Astrocyte of the hippocampus (primary cell): Measurements from ENCODE around the gene EVA1C.
"Not testable (repeated sequence)": the region's sequence is repeated elsewhere in the genome, so short reads cannot be mapped to it uniquely, and the experiment has no call there.

ENCODE experiments used
- DNase-seq: peaks from one replicate; pipeline ENCODE4 v3.0.0; 2011; ENCODE audit warnings: low read depth, low spot score

The EVA1C gene

DNA sequence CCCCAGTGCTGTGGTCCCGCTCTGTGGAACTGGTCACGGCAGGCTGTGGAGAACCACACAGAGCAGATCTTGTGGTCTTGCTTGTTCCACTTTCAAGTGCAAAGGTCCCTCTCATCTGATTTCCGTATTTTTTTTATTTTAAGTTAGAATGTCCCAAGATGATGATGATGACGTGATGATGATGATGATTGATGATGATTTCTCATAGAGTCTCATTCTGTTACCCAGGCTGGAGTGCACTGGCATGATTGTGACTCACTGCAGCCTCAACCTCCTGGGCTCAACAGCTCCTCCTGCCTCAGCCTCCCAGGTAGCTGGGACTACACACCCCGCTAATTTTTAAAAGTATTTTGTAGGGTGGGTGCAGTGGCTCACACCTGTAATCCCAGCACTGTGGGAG, 12.2 kb downstream of the EVA1C start:
- no peak for DNase-seq

DNA sequence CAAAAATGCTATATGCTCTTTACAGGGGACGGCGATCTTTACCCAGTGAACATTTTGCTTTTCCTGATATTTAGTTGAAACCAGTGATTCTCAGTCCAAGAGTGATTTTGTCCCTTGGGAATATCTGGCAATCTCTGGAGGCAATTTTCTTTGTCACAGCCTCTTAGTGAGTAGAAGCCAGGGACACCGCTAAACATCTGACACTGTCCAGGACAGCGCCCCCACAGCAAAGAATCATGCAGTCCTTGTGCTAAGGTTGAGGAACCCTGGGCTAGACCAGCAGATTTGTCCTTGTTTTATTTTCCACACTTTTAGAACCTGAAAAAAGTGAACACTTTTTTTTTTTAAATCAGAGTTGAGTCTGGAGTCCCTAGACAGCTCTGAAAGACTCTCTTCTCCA, 13.1 kb downstream of the EVA1C start:
- no peak for DNase-seq

DNA sequence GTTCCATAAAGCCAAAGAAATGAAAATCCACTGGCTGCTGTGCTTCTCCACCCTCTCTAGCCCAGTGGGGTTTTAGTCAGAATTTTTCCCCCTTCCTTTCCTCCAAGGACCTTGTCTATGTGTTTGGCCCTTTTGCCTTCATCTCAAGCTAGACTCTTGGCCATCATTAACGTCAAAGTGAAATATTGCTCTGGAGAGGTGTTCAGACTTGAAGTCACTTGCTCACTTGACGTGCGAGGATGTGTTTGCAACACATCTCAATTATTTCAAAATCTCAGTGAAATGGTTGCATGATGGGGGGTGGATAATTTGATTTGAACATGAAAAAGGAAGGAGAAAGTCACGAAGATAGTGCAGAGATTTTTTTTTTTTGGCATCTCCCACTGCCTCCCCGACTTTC, 13.6 kb downstream of the EVA1C start:
- no peak for DNase-seq

DNA sequence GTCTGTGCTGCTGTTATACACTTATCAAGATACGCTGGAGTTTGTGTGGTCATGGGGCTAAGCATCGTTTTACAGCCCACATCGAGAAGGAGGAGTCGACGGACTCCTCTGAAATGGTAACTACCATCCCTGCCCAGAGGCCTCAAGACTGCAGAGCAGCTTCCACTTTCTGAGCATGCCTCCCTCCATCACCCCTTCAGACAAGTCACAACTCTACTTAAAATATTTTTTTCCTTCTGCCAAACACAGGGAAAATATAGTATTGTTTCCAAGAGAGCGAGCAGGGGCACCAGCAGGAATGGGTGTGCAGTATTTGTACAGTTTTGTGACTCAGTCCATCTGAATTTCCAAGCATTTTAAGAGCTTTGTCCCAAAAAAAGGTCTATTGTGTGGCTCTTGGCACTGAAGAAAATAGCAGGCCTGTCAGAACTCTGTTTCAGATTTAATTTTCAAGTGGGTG, 14.1 kb downstream of the EVA1C start:
- peak; percentile 88 for DNase-seq

DNA sequence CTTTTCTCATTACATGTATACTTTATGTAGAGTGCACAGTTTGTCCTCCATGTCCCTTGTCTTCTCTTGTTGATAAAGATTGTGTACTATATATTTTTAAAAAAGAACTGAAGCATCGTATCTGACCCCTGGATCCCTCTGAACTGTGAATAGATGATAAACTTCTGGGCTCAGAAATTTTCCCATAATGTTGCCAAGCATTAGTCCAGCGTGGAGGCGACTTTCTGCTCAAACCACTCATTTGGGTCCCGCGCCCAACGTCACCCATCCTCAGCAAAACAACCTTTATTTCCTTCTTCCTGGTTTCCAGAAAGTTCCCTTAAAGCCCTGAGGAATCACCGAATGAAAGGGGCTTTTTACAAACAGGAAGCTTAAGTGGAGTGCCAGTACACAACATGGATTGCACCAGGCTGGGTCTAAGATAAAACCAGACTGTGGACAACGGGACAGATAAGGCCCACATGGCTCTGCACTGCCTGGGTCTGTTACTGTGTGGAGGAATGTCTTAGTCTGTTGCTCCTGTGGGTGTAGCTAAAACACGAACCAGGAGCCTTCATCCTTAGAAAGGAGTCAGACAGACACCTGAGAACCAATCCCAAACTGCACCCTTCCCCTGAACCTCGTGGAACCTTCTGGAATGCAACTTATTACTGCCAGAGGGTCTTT, 15.6 kb downstream of the EVA1C start:
- DNase-seq, result no peak

DNA sequence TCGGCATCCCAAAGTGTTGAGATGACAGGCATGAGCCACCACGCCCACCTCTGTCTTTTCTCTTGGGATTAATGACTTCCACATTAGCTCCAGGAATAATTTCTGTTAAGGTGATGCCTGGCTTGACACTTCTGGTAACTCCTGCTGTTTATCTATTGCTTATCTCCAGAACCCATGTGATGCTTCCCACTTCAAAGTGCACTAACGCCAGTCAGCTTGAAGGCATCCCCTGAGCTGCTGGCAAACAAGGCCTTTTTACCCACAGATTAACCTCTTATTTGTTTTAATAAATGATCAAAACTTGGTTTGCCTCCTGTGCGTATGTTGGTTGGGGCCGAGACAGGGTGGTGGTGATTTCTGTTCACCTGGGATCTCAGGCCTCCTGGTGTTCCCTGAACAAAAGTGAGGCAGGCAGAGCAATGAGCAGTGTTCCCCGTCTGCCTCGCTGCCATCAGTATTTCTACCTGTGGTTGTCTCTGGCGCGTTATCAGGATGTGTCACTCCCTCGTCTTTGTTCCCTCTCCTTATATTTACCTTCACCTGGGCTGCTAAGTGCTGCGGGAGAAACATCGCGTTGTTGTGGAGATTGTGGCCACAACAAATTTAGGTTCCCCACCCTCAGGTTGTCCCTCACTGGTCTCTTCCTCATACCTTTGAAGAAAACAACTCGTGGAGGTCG, 20.6 kb downstream of the EVA1C start:
- DNase-seq, result peak; percentile 71

DNA sequence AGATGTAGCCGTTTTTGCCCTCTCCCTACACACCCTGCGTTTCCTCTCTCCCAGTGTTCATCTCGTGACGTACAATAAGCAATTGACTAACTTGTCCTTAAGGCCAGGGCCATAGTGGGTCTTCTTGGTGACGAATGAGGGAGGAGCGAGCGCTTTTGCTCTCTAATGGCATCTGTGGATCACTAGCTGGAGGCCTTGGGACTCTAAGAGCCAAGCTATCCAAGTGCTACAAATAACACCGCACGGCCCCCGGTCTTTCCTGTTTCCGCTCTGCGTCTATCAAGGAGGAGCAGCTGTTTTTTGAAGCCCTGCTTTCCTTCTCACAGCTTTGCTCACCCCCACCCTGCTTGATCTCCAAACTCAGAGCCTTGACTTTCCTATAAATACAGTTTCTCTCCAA, 25.2 kb downstream of the EVA1C start:
- no peak for DNase-seq

DNA sequence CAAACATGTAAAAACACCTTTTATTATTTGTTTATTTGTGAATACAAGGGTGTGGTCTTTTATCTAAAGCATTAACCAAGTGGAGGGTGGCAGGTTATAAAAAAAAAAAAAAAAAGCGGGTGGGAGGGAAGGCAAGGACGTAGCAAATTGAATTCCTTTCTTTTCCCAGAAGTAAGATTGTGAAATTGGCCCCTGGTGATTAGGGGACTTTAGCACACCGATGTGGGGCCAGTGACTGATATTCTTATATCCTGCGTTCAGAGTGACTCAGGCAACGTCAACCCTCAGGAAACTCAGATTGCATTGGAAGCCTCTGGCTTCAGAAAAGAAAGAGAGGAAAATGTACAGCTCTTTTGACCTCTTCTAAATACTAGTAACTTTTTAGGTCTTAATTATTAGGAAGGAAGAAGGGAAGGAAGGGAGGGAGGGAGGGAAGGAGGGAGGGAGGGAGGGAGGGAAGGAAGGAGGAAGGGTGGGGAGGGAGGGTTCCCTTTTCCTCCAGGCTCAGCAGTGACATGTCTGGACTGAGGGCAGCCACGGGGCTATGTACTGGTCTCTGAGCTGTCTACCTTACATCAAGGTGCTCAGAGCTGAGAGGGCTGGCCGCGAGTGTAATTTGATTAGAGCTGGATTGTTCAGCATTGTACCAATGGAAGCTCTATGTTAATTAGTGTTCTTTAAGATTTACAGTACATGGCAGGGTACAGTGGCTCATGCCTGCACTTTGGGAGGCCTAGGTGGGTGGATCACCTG, 30.2 kb downstream of the EVA1C start:
- DNase-seq, result no peak

DNA sequence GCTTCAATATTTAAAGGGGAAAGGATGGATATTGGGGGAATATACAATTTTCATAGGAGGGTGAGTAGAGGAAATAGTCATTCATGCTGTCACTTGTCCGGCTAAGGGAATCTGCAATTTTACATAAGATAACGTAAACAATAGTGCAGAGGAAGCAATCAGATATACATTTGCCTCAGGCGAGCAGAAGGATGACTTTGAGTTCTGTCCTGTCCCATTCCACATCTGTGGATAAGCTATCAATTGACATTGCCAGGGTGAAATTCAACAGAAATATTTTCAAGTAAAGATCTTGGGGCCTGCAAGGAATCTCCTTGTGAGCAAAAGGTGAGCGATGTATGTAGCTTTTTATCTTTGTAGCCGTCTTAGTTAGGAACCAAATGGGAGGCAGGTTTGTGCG, 32.6 kb downstream of the EVA1C start:
- DNase-seq, result no peak

DNA sequence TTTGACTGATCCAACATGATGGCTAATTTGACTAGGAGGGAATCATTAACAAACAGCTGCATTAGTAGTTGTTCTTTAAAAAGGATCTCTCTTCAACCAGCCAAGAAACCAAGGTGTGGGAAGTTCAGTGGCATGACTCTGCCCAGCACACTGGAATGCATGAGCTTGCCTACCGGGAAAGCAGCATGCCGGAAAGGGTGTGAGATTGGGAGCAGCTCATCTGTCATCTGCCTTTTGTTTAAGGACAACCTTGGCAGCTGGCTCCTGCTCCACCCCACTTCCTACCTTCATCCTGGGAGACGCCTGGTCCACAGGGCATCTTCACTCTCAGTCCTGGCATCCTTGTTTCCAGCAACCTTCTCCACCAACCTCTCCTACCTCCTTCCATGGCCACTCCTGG, 33.9 kb downstream of the EVA1C start:
- not testable (repeated sequence) for DNase-seq

DNA sequence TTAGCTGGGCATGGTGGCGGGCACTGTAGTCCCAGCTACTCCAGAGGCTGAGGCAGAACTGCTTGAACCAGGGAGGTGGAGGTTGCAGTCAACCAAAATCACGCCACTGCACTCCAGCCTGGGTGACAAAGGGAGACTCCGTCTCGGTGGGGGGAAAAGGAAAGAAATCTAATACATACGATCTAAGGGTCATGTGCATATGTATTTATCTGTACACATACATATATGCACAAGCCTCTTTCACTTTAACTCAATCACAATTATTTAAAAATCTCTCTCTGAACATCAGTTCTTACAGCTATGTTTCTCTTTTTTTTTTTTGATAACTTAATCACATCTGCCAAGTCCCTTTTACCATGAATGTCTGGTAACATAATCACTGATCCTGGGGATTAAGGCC, 34.7 kb downstream of the EVA1C start:
- DNase-seq, result no peak

DNA sequence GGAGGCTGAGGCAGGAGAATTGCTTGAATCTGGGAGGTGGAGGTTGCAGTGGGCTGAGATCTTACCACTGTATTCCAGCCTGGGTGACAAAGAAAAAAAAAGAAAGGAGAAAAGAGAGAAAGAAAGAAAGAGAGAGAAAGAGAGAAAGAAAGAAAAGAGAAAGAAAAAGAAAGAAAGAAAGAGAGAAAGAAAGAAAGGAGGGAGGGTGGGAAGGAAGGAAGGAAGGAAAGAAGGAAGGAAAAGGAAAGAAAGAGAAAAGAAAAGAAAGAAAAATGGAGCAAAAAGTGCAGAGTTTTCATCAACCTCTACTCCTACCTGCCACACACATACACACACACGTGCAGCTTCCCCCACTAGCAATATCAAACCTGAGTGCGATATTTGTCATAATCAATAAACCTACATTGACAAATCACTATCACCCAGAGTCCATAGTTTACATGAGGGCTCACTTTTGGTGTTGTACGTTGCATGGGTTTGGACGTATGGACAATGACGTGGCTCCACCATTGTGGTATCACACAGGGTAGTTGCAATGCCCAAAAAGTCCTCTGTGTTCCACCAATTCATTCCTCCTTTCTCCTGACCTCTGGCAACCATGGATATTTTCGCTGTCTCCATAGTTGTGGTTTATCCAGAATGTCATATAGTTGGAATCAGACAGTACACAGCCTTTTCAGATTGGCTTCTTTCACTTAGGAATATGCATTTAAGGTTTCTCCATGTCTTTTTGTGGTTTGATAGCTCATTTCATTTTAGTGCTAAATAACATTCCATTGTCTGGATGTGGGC, 36.5 kb downstream of the EVA1C start:
- peak; percentile 81 for DNase-seq

DNA sequence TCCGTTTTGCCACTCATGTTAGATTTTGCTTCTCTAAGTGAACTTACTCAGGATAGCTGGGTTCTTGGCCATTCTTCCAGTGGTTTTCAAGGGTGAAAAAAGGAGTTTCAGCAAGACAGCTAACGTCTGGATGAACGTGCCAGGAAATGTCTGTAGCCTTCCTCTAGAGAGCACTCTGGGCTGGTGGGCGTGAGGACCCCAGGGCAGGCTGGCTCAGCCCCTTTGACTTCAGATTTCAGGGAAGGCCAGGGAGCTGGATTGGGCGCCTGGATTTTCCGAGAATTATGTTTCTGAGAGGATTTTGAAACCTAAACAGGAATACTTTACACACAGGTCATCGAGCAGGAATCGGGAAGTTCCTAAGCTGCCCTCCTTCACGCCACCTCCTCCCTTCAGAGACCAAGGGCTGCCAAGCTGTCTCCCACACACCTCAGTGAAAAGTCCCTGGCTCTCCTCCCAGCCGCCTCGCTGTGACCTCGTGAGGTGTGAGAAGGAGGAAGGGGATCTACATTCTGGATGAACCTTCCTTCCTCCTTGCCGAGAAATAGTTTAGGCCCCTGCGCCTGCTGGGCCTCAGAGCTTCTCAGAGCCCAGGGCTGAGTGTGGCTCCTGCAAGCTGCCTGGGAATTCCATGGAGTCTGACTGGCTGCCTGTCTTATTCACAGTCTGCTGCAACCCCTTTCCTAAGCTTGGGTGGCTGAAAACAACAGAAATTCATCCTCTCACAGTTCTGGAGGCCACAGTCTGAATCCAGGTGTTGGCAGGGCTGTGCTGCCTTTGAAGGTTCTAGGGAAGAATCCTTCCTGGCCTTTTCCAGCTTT, 38.6 kb downstream of the EVA1C start:
- DNase-seq, result peak; percentile 84

DNA sequence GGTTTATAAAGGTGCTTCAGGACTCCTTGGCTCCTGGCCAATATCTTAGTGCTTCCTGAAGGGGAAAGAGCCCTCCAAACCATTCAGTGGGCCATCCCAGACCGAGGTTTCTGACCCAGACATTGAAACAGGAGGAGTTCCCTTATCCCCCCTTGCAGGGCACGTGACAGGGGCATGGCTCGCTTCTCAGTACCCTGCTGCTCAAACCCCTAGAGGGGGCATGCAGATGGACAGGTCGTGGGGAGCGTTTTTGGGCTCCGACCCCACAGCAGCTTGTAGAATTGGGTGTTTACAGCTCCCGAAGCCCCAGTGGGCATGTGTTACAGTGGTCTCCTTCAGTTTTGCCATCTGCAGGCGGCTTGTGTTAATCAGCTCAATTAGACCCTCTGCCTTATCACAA, 39.7 kb downstream of the EVA1C start:
- DNase-seq, result not testable (repeated sequence)

DNA sequence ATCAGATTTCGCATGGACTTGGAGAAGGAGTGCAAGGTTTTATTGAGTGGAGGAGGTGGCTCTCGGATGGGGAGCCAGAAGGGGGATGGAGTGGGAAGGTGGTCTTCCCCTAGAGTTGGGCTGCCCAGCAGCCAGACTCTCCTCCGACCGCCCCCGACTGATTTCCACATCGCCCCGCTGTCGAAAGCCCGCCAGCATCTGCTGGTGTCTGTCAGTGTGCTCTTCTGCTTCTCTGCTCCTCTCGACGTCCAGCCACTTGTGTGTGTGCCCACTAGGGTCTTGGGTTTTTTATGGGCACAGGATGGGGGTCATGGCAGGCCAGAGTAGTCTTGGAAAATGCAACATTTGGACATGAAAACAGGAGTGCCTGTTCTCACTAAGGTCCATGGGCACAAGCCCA, 40.1 kb downstream of the EVA1C start:
- no peak for DNase-seq

DNA sequence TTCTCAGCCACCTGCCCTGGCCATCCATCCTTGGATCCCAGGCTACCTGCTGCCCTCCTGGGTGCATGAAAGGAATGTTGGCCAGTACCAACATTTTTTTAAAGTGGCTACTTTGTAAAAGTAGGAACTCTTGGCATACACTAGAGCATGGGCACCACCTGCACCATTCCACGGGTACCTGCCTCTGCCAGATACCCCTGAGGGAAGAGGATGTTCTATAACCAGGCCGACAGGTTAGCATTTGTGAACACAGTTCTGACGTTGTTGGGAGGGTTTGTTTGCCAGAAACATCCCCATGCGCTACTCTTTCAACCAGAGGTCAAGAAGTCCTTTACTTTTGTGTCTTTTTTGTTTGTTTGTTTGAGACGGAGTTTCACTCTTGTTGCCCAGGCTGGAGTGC, 43.0 kb downstream of the EVA1C start:
- no peak for DNase-seq

DNA sequence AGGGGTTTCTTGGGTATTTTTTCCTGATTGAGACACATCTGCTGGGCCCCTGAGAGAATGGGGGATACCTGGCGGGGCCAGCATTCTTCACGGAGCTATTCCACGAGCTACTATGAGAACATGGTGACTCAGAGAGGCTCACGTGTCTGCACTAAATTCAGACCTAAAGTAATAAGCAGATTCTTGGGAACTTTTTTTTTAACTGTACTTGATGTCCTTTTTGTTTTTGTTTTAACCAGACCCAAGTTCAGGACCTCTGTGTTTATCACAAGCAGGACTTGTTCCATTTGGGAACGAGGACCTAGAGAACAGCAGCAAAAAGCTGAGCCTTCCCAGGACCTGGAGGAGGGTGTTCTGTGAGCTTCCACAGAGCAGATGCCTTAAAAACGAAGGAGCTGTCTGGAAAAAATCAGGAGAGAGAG, 44.0 kb downstream of the EVA1C start:
- DNase-seq, result peak; percentile 69

DNA sequence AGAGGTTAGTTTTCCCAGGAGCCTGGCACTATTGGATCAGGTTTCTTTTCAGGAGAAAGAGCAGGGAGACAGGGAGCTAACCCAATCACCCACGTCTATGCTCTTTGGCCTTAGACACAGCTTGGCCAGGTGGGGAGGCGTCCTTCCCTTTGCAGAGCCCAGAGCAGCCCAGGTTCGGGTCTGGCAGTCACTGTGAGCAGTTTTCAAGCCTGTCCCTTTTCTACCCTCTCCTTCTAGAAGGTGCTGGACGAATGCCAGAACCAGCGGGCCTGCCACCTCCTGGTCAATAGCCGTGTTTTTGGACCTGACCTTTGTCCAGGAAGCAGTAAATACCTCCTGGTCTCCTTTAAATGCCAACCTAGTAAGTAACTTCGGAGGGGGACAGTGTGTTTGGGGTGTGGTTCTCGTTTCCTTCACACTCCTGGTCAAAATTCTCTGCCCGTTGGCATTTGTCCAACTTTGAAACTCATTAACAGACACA, 44.9 kb downstream of the EVA1C start:
- peak; percentile 63 for DNase-seq

DNA sequence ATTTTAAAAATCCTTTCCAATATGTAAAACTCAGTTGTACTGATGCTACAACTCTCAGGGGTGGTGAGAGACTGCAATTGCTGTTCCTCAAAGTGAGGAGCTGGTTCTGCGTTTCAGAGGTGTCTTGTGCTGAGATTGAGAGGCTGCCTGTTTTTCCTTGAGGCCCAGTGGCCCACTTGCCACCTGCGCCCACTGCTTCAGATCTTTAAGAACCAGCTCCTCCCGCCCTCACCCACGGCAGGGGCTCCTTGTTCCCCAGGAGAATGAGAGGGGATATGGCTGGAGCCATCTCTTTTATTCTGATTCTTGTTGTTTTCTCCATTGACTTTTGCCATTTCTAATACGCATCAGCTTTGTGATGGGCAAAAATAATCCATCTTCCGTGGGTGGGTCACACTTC, 45.5 kb downstream of the EVA1C start:
- no peak for DNase-seq

DNA sequence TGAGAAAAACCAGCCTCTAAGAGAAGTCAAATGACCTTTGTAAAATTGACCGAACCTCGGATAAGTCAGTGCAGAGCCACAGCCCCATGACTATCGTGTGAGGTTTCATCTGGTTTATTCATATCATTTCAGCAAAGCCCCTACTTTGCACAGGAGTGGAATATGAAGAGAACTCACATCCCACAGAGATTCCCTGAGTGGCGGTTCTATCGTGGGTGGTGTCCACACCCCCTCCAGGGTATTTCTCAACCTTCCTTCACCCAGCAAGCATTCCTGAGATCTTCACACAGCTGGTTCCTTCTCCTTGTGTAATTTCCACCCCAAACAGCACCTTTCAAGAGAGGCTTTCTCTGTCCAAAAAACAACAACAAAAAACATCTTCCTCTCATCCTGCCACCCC, 47.5 kb downstream of the EVA1C start:
- no peak for DNase-seq

DNA sequence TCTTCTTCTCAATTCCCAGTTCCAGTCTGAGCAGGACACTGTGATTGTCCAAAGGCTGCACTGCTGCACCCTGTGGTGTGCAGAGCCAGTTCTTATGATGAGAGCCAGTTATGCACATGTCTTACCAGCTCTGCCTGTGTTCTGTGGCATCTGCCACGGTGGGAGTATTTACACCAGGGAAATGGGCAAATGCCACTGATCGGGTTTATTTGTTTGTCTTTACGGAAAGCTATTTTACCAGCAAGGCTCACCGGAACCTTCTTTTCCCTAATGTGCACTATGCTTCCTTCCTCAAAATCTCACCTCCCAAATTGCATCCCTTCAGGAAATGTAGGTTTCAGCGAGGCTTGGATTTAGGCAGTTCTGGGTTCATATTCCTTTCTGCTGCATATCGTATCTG, 49.0 kb downstream of the EVA1C start:
- no peak for DNase-seq
